Prostate gland (tissue), 2 donors: Measurements from ENCODE around the gene TNFRSF12A.

Source experiments
- CTCF ChIP-seq, 4 experiments: fragments of 200-600 bp in 2 of 4; fragments of 450-650 bp in 2 of 4; sonication (generic) in 2 of 4; IDR thresholded peaks; 1 replicate in 3 of 4; 2 replicates in 1 of 4; pipeline ENCODE4 v1.5.1; 2016 to 2019; ENCODE audit warnings: antibody characterized with exemption in 4 of 4, mild to moderate bottlenecking in 2 of 4, moderate library complexity in 2 of 4
- POLR2A ChIP-seq: fragments of 450-650 bp; IDR thresholded peaks from one replicate; pipeline ENCODE4 v1.6.1; 2016; ENCODE audit warnings: antibody characterized with exemption, mild to moderate bottlenecking
- POLR2AphosphoS5 ChIP-seq: sonication (generic); formaldehyde crosslinking; IDR thresholded peaks from one replicate; pipeline ENCODE4 v1.6.1; 2017; ENCODE audit warnings: antibody characterized with exemption

GRCh38 chr16:3017344-3017743 is 2.8 kb upstream of the TNFRSF12A start:
- TF ChIP-seq CTCF (IDR thresholded peaks at IDR 0.05) (no peak), POLR2AphosphoS5 (no peak), POLR2A (no peak)
